Measurements from ENCODE around the gene EVPLL.

GRCh38 chr17:18377437-18378204, at the start of gene EVPLL:
- TF ChIP-seq POLR2AphosphoS5 (IDR thresholded peaks at IDR 0.05; ENCODE audit: low read depth, low read length) (no peak), POLR2A (IDR thresholded peaks at IDR 0.05; ENCODE audit: low read depth, low read length) (no peak), TAF1 (IDR thresholded peaks at IDR 0.05; ENCODE audit: low read depth, low read length) (no peak), SPI1 (IDR thresholded peaks at IDR 0.05; ENCODE audit: low read depth, low read length) (no peak)

Data from GM12891 (cell line).